AG04450 (cell line): ENCODE data around the gene SLC25A12. TPM values are rescaled to one million over a fixed set of nuclear protein-coding genes. Genes with fewer than 3 reads are reported as not detected.
A peak's percentile ranks its signal among the peaks of the same experiment; 100 is the strongest.

Source experiments
- CTCF ChIA-PET: fragments of 300-600, 350-600 bp; formaldehyde crosslinking; extraction: SDS; loops from one replicate; lab custom pipeline; 2022; ENCODE audit warnings: antibody characterized with exemption, inconsistent platforms; lab: Charles Lee
- POLR2A ChIA-PET: fragments of 350-600 bp; formaldehyde crosslinking; extraction: SDS; loops from one replicate; lab custom pipeline; 2021; ENCODE audit warnings: antibody characterized with exemption, inconsistent platforms; lab: Yijun Ruan, JAX
- DNase-seq: peaks from one replicate; pipeline ENCODE4 v3.0.0-alpha.2; 2011; ENCODE audit warnings: low read depth, low spot score
- H3K27ac ChIP-seq: one replicate; pipeline ENCODE4 v1.5.1; 2012; ENCODE audit warnings: low read depth, low read length, control low read depth
- H3K27me3 ChIP-seq: one replicate; pipeline ENCODE4 v1.6.0; 2012; ENCODE audit warnings: low read length; ENCODE audit not compliant: control insufficient read depth, insufficient read depth
- H3K4me3 ChIP-seq: 2 replicates; pipeline ENCODE4 v1.5.1; 2011; ENCODE audit warnings: mild to moderate bottlenecking, low read depth, low read length, control low read depth
- H3K9me3 ChIP-seq: 2 replicates; pipeline ENCODE4 v1.5.1; 2012; ENCODE audit warnings: low read length; ENCODE audit not compliant: control insufficient read depth, insufficient read depth
- CTCF ChIP-seq: IDR thresholded peaks from 2 replicates; pipeline ENCODE4 v1.5.1; 2011; ENCODE audit warnings: low read depth, low read length, control low read depth, inconsistent platforms
- polyA plus RNA-seq: library from polyadenylated mRNA; depleted of rRNA; stranded (reverse); fragments of >200 nt; gene quantifications from 2 replicates; pipeline ENCODE4 v1.2.3, GENCODE V29; 2011

SLC25A12 gene
- polyA plus RNA-seq, 1 experiment = 27.3 TPM

- Histone ChIP-seq H3K27ac (no peak overlapping the region), H3K27me3 (no peaks in the 10 kb centered on the region), H3K4me3 (peak overlapping the region; percentile 97), H3K9me3 (no peaks in the 10 kb centered on the region; the same call in 1 of the 2 replicates)
- POLR2A ChIA-PET = interaction anchor here (0.5 to 1.0 kb wide), 4 partner anchors 10 to 209 kb away, joined by 3 to 6 read pairs (median 4); no protein-coding TSS in a partner anchor
- CTCF ChIA-PET = no interaction called here
- no peak for DNase-seq
- no peak for TF ChIP-seq CTCF
Observed at GRCh38 chr2:171893196-171893823, 734 bp downstream of the SLC25A12 start.

DNA sequence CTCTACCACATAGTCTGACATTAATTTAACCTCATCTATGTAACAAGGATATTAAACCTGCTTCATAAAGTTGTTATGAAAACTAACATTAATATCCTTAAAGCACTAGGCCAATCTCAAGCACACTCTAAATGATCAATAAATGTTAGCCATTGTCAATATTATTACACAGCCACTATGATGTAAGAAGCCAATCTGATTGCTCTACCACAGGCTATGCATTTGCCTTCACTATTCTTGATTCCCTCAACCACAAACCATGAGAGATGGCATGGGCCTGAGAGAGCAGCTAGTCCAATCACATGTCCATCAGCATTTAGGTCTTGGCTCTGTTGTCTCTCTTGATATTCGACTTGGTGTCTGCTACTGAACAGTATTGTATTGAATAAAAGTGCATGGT, 4.2 kb downstream of the SLC25A12 start:
- ChIA-PET POLR2A (no interaction called here), CTCF (no interaction called here)
- no peak for TF ChIP-seq CTCF
- DNase-seq = no peak
- no peak overlapping the region for H3K27ac ChIP-seq
- H3K9me3 ChIP-seq = no peaks in the 10 kb centered on the region; the same call in 1 of the 2 replicates
- H3K27me3 ChIP-seq = no peaks in the 10 kb centered on the region
- H3K4me3 ChIP-seq = no peak overlapping the region

DNA sequence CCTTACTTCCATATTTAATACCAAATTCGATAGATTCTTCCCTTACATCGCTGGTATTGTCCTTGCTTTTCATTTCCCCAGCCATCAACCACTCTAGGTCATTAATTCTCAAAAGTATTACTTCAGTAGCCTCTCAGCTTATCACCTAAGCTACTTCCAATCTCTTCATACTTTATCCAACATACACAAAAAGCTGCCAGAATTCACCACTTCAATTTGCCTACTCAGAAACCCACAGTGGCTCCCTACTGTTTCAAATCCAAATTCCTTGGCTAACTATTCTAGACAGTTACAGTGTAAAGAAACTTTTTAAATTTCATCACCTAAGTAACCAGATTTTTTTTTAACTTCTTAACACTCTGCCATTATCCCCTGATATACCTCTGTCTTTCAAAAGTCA, 4.7 kb downstream of the SLC25A12 start:
- Histone ChIP-seq H3K9me3 (no peaks in the 10 kb centered on the region; the same call in 1 of the 2 replicates), H3K27me3 (no peaks in the 10 kb centered on the region), H3K4me3 (no peak overlapping the region), H3K27ac (no peak overlapping the region)
- DNase-seq = no peak
- ChIA-PET POLR2A (no interaction called here), CTCF (no interaction called here)
- no peak for TF ChIP-seq CTCF

GRCh38 chr2:171883275-171883893, 10.7 kb downstream of the SLC25A12 start:
- H3K9me3 ChIP-seq = no peaks in the 10 kb centered on the region
- POLR2A ChIA-PET = interaction anchor here (0.6 kb wide), 1 partner anchor 10 kb away, joined by 4 read pairs; no protein-coding TSS in a partner anchor
- CTCF ChIA-PET = interaction anchor here (0.9 to 1.1 kb wide), 2 partner anchors 178 to 244 kb away, joined by 3 read pairs; no protein-coding TSS in a partner anchor
- no peaks in the 10 kb centered on the region for H3K27me3 ChIP-seq
- no peak for DNase-seq
- H3K27ac ChIP-seq = no peak overlapping the region
- H3K4me3 ChIP-seq = no peak overlapping the region
- TF ChIP-seq CTCF = 0 out of 2 replicates have a peak, but pooled peaks have one; percentile 8
